Psoas muscle (tissue), 8 donors: Measurements from ENCODE around the gene FOXG1. TPM values are rescaled to one million over a fixed set of nuclear protein-coding genes. Genes with fewer than 3 reads are reported as not detected.
A peak's percentile ranks its signal among the peaks of the same experiment; 100 is the strongest.

Source experiments
- ATAC-seq, 4 donors: fragments of 200-7000 bp; cut with Tn5 transposase; one replicate each; pipeline ENCODE4 v1.9.1; 2020; ENCODE audit warnings: moderate library complexity in 3 of 4, mild to moderate bottlenecking in 2 of 4
- DNase-seq, 2 donors: peaks; one replicate each; pipeline ENCODE4 v3.0.0-alpha.2; 2020
- H3K27ac ChIP-seq: fragments of 200-600 bp; one replicate; pipeline ENCODE4 v1.8.0; 2022
- H3K27me3 ChIP-seq, 3 donors: fragments of 200-600 bp in 1 of 3; one replicate each; pipeline versions ENCODE4 v1.6.1 to v1.8.0; 2013 to 2022; ENCODE audit warnings: low read length in 2 of 3, mild to moderate bottlenecking in 2 of 3, moderate library complexity in 1 of 3; ENCODE audit not compliant: insufficient read depth in 3 of 3
- H3K36me3 ChIP-seq, 2 donors: fragments of 200-600 bp in 1 of 2; one replicate each; pipeline versions ENCODE4 v1.6.1 to v1.8.0; 2013 to 2022; ENCODE audit warnings: low read depth in 1 of 2, mild to moderate bottlenecking in 1 of 2, moderate library complexity in 1 of 2; ENCODE audit not compliant: insufficient read depth in 1 of 2
- H3K4me1 ChIP-seq: fragments of 200-600 bp; one replicate; pipeline ENCODE4 v1.8.0; 2022
- H3K4me3 ChIP-seq: fragments of 200-600 bp; one replicate; pipeline ENCODE4 v1.8.0; 2022; ENCODE audit warnings: mild to moderate bottlenecking
- H3K9me3 ChIP-seq: fragments of 200-600 bp; one replicate; pipeline ENCODE4 v1.8.0; 2022
- WGBS, 3 donors: extraction: QIAGEN DNeasy Blood & Tissue Kit; methylation state at CpG; one replicate each; pipeline versions ENCODE4 v1.1.6 to v1.1.7; 2013; 5-methylcytosine and 5-hydroxymethylcytosine counted together
- intact Hi-C, 2 donors: fragments of 100-400 bp; cut with DNase I; formaldehyde crosslinking; loops; one replicate each; pipeline versions ENCODE4 v1.11.0 to v1.14.2; 2022
- polyA plus RNA-seq, 3 donors: library from polyadenylated mRNA; stranded (reverse); fragments of 200-250 nt; gene quantifications; one replicate each; pipeline ENCODE4 v1.2.3, GENCODE V29; 2013
- total RNA-seq, 4 donors: library from RNA; stranded (reverse); fragmentation: NEBNext Ultra II Directional in 2 of 4; extraction: Animal tissue kit (Norgen Biotek cat#: 25700) in 2 of 4; gene quantifications; one replicate each; pipeline versions ENCODE4 v1.2.1 to v1.2.4, GENCODE V29; 2021 to 2023
- TF ChIP-seq, protein P1 (sequence below): fragments of 200-600 bp; IDR thresholded peaks from one replicate; pipeline ENCODE4 v1.8.0; 2022; ENCODE audit warnings: antibody characterized with exemption
- donor health status: healthy with polysubstance abuse.
- donor health status: DM: no; HTN: no; CAD: no; lungs with moderate emphysema.
- donor health status: Bipolar disorder and iron deficiency.
- donor health status: healthy.
- donor health status: DM: yes; HTN: yes; CAD: no.
- donor health status: DM: no; HTN: no; CAD: no.
- donor health status: DM: no; HTN: no; CAD: no.
- donor health status: DM: yes; HTN: yes; CAD: no.

FOXG1 gene
- total and polyA plus RNA-seq, 7 donors, result under 0.01 to 5.5 (median 5.4) TPM; not detected in 4

DNA sequence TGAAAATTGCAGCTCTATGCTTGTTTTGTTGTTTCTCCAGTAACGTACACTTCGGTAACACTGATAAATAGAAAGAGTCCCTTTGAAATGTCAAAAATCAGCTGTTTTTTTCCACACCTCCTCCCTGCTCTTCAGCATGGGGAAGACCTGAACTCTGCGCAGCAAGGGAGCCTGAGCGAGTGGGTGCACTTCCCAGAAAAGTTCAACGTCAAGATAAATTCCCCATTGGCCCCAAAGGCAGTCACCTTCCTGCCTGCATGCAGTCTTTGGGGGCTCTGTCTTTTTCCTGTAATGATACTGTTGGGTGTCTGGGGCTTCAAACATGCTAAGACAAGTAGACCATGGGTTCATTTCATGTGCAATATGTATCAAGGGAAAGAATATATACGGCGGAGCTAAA lies 8.8 kb upstream of the FOXG1 start:
- Histone ChIP-seq H3K36me3 (no peaks in the 10 kb centered on the region), H3K27ac (no peak overlapping the region), H3K27me3 (peaks cover 13 to 89% (median 34%) of the 10 kb centered on the region in 3 donors), H3K4me3 (no peak overlapping the region), H3K4me1 (no peaks in the 10 kb centered on the region), H3K9me3 (no peaks in the 10 kb centered on the region)
- DNase-seq (no peak), ATAC-seq (no peak)
- TF ChIP-seq, protein P1, sequence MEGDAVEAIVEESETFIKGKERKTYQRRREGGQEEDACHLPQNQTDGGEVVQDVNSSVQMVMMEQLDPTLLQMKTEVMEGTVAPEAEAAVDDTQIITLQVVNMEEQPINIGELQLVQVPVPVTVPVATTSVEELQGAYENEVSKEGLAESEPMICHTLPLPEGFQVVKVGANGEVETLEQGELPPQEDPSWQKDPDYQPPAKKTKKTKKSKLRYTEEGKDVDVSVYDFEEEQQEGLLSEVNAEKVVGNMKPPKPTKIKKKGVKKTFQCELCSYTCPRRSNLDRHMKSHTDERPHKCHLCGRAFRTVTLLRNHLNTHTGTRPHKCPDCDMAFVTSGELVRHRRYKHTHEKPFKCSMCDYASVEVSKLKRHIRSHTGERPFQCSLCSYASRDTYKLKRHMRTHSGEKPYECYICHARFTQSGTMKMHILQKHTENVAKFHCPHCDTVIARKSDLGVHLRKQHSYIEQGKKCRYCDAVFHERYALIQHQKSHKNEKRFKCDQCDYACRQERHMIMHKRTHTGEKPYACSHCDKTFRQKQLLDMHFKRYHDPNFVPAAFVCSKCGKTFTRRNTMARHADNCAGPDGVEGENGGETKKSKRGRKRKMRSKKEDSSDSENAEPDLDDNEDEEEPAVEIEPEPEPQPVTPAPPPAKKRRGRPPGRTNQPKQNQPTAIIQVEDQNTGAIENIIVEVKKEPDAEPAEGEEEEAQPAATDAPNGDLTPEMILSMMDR, result no peak
- WGBS, 3 donors, result 10 to 11% (median 10%) methylated on average over 7 of the region's 7 CpGs
- intact Hi-C loops, result loop anchor here (5.0 to 10.0 kb wide), 4 partner anchors 777 to 1517 kb away; no protein-coding TSS in a partner anchor

DNA sequence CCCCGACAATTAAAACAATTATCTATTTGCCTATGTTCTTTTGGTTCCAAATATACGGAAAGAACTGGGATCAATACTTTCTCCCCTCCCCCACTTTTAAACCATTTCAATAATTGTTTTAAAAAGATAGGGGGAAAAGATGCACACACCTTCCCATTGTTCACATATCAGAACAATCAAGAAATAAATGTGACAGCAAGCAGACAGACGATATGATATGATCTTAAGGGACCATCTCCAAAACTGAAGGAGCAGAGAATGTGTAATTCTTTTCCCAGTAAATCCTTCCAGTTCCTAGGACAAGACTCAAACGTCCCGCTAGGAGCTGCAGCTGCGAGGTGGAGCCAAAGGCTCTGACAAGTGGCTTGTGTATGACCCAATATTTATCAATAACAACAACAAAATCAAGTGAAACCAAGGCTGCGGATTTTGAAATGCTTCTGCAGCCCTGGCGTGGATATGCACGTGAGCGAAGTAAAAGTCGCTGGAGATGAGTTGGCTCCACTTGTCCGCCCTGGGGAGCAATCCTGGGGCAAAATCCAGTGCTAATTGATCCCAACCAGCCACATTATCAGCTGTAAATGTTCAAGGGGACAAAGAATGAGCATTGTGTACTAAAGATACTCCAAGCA lies 8.2 kb upstream of the FOXG1 start:
- 5 to 8% (median 5%) methylated on average over 12 of the region's 12 CpGs for WGBS, 3 donors
- intact Hi-C loops, result loop anchor here (5.0 to 10.0 kb wide), 4 partner anchors 776 to 1516 kb away; no protein-coding TSS in a partner anchor
- TF ChIP-seq, protein P1, result no peak
- peaks cover 13 to 92% (median 37%) of the 10 kb centered on the region in 3 donors for H3K27me3 ChIP-seq
- ATAC-seq, result no peak
- H3K27ac ChIP-seq, result no peak overlapping the region
- H3K4me3 ChIP-seq, result no peak overlapping the region
- H3K4me1 ChIP-seq, result no peaks in the 10 kb centered on the region
- no peaks in the 10 kb centered on the region for H3K36me3 ChIP-seq
- DNase-seq, result no peak
- no peaks in the 10 kb centered on the region for H3K9me3 ChIP-seq

DNA sequence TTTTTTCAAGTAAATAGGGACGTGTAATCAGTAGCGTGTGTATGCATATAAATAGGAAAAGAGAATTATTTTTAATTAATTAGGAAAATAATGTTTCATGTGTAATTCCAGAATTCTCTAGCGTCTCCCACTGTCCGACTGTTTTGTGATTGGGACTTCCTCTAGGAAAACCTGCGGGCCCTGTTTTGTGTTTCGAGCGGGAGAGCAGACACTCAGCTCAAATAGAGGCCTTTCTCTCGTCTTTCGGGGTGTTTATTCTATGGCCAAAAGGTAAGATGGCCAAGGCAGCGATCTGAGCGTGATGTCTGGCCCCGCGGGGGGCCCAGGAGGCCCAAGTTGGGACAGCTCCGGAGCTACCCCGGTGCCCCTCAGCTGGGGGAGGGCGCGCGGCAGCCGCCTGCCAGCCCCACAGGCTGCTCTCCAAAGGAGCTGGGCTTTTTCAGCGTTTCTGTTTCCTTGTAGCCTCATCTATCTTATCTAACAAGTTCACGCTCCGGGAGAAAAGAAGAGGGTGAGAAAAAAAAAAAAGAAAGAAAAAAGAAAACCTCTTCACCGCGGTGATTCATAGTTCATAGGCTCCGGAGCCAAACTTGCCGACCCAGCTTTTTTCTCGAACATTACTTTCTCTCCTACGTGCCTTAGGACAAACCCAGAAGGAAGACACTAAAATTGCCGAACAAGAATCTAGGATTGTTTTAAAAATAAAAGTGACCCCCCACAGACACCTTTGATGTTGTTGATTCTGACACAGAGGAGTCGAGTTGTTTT lies 7.5 kb upstream of the FOXG1 start:
- no peak overlapping the region for H3K4me3 ChIP-seq

DNA sequence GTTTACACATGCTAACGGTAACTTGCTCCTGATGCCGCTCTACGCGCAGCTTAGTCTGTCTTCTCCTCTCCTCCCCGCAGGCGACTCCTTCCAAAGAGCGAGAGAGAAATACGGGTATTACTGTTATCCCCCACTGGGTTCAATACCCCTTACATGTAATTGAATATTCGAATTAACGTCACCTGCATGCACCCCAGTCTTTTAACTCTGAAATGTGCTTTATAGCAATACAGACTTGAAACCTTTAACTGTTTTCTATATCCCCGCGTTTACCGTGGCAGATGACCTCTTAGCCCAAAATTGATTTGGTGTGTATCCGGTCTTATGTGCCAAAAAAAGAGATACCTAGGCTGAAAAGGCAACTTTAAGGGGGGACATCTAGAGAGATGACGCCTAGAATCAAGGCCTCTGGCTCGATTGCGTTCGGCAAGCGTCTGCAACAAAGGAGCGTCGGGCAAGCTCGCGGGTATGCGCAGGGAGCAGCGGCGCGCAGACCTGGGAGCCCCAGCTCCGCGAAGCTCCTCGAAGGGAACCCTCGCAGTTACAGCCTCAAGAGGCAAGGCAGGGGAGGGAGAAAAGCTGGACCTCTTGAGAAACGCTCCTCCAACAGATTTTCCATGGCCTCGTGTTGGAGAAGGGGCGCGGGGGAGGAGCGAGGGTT lies 6.8 kb upstream of the FOXG1 start:
- Histone ChIP-seq H3K27me3 (peaks cover 8 to 98% (median 37%) of the 10 kb centered on the region in 3 donors), H3K4me3 (no peak overlapping the region)
- intact Hi-C loops, result loop anchor here (5.0 to 10.0 kb wide), 4 partner anchors 775 to 1515 kb away; no protein-coding TSS in a partner anchor

More for the DNA sequence above, 7.5 kb upstream of the FOXG1 start:
- H3K27me3 ChIP-seq, result peaks cover 13 to 92% (median 37%) of the 10 kb centered on the region in 3 donors
- intact Hi-C loops, result loop anchor here (5.0 to 10.0 kb wide), 4 partner anchors 776 to 1516 kb away; no protein-coding TSS in a partner anchor
- H3K4me1 ChIP-seq, result no peaks in the 10 kb centered on the region
- DNase-seq (no peak), ATAC-seq (no peak)
- H3K27ac ChIP-seq, result no peak overlapping the region
- no peaks in the 10 kb centered on the region for H3K9me3 ChIP-seq
- WGBS, 3 donors, result 5 to 6% (median 6%) methylated on average over 30 of the region's 30 CpGs
- no peaks in the 10 kb centered on the region for H3K36me3 ChIP-seq
- TF ChIP-seq, protein P1, result no peak

More for the DNA sequence above, 6.8 kb upstream of the FOXG1 start:
- Histone ChIP-seq H3K36me3 (no peaks in the 10 kb centered on the region), H3K4me1 (no peaks in the 10 kb centered on the region), H3K9me3 (no peaks in the 10 kb centered on the region), H3K27ac (no peak overlapping the region)
- 2 to 6% (median 4%) methylated on average over 36 of the region's 36 CpGs for WGBS, 3 donors
- ATAC-seq (peak in 1 of 4 donors; percentile 35), DNase-seq (no peak)
- TF ChIP-seq, protein P1, result no peak
